ENCODE data around the gene OGFRL1.

- TF ChIP-seq, protein P1, sequence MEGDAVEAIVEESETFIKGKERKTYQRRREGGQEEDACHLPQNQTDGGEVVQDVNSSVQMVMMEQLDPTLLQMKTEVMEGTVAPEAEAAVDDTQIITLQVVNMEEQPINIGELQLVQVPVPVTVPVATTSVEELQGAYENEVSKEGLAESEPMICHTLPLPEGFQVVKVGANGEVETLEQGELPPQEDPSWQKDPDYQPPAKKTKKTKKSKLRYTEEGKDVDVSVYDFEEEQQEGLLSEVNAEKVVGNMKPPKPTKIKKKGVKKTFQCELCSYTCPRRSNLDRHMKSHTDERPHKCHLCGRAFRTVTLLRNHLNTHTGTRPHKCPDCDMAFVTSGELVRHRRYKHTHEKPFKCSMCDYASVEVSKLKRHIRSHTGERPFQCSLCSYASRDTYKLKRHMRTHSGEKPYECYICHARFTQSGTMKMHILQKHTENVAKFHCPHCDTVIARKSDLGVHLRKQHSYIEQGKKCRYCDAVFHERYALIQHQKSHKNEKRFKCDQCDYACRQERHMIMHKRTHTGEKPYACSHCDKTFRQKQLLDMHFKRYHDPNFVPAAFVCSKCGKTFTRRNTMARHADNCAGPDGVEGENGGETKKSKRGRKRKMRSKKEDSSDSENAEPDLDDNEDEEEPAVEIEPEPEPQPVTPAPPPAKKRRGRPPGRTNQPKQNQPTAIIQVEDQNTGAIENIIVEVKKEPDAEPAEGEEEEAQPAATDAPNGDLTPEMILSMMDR (IDR thresholded peaks at IDR 0.05), result no peak
- TF ChIP-seq POLR2A (IDR thresholded peaks at IDR 0.05), result no peak
Observed at GRCh38 chr6:71250099-71250602, 38.5 kb upstream of the OGFRL1 start.
